ENCODE results near the gene CMTM7. TPM values are rescaled to one million over a fixed set of nuclear protein-coding genes. Genes with fewer than 3 reads are reported as not detected.

CMTM7 gene
- total and polyA plus RNA-seq, 10 of the 15 experiments (the other 5 are each of a cell fraction or from before 2014, with no cell fraction given) = 3.7 to 36.4 (median 14.7) TPM

DNA sequence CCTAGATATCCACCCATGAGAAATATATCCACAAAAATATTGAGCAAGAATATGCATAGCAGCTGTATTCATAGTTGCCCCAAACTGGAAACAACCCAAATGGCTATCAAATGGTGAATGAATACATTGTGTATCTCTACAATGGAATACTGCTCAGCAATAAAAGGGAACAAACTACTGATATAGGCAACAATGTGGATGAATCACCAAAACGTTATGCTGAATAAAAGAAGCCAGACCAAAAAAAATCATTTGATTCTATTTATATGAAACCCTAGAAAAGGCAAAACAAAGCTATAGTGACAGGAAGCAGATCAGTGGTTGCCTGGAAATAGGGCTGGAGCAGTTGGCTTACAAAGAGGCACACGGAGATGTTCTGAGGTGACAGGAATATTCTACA is 15.5 kb upstream of the CMTM7 start (continued):
- TF ChIP-seq, protein P1, sequence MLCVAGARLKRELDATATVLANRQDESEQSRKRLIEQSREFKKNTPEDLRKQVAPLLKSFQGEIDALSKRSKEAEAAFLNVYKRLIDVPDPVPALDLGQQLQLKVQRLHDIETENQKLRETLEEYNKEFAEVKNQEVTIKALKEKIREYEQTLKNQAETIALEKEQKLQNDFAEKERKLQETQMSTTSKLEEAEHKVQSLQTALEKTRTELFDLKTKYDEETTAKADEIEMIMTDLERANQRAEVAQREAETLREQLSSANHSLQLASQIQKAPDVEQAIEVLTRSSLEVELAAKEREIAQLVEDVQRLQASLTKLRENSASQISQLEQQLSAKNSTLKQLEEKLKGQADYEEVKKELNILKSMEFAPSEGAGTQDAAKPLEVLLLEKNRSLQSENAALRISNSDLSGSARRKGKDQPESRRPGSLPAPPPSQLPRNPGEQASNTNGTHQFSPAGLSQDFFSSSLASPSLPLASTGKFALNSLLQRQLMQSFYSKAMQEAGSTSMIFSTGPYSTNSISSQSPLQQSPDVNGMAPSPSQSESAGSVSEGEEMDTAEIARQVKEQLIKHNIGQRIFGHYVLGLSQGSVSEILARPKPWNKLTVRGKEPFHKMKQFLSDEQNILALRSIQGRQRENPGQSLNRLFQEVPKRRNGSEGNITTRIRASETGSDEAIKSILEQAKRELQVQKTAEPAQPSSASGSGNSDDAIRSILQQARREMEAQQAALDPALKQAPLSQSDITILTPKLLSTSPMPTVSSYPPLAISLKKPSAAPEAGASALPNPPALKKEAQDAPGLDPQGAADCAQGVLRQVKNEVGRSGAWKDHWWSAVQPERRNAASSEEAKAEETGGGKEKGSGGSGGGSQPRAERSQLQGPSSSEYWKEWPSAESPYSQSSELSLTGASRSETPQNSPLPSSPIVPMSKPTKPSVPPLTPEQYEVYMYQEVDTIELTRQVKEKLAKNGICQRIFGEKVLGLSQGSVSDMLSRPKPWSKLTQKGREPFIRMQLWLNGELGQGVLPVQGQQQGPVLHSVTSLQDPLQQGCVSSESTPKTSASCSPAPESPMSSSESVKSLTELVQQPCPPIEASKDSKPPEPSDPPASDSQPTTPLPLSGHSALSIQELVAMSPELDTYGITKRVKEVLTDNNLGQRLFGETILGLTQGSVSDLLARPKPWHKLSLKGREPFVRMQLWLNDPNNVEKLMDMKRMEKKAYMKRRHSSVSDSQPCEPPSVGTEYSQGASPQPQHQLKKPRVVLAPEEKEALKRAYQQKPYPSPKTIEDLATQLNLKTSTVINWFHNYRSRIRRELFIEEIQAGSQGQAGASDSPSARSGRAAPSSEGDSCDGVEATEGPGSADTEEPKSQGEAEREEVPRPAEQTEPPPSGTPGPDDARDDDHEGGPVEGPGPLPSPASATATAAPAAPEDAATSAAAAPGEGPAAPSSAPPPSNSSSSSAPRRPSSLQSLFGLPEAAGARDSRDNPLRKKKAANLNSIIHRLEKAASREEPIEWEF (IDR thresholded peaks at IDR 0.05; ENCODE audit: insufficient replicate concordance, low read depth, low read length) = no peak
- TF ChIP-seq, protein P2, sequence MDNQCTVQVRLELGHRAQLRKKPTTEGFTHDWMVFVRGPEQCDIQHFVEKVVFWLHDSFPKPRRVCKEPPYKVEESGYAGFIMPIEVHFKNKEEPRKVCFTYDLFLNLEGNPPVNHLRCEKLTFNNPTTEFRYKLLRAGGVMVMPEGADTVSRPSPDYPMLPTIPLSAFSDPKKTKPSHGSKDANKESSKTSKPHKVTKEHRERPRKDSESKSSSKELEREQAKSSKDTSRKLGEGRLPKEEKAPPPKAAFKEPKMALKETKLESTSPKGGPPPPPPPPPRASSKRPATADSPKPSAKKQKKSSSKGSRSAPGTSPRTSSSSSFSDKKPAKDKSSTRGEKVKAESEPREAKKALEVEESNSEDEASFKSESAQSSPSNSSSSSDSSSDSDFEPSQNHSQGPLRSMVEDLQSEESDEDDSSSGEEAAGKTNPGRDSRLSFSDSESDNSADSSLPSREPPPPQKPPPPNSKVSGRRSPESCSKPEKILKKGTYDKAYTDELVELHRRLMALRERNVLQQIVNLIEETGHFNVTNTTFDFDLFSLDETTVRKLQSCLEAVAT (IDR thresholded peaks at IDR 0.05) = no peak
- TF ChIP-seq EZH2 (IDR thresholded peaks at IDR 0.05; ENCODE audit: borderline replicate concordance, control insufficient read depth, low read depth, low read length) = no peak

DNA sequence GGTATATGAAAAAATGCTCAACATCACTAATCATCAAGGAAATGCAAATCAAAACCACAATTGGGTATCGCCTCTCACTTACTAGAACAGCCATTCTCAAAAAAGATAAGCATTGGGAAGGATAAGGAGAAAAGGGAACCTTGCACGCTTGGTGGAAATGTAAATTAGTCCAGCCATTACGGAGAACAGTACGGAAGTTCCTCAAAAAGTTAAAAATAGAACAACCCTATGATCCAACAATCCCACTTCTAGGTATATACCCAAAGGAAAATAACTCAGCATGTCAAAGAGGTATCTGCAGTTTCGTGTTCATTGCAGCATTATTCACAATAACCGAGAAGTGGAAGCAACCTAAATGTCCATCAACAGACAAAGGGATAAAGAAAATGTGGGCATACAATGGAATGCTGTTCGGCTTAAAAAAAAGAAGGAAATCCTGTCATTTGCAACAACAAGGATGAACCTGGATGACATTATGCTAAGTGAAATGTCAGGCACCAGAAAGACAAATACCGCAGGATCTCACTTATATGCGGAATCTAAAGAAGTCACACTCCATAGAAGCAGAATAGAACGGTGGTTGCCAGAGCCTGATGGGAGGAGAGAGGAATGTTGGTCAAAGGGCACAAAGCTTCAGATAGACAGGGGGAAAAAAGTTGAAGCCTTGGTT is 11.7 kb upstream of the CMTM7 start:
- Histone ChIP-seq H4K20me1 (ENCODE audit: control insufficient read depth, insufficient read depth) (no peaks in the 10 kb centered on the region), H2AFZ (ENCODE audit: control insufficient read depth, low read depth, low read length) (no peak overlapping the region), H3K4me3 (no peak overlapping the region), H3K27me3 (replicated peaks in 1 of 2; ENCODE audit: control insufficient read depth in 2 of 2, insufficient read depth in 2 of 2, low read length in 1 of 2) (0 out of 4 replicates have a peak, but pooled peaks cover 0 to 3% of the 10 kb centered on the region in 2 experiments), H3K9me3 (replicated peaks; ENCODE audit: control insufficient read depth, insufficient read depth, low read length) (no peaks in the 10 kb centered on the region), H3K27ac (ENCODE audit: control insufficient read depth, insufficient read depth) (no peak overlapping the region), H3K4me2 (ENCODE audit: control insufficient read depth, insufficient read depth) (no peak overlapping the region), H3K4me1 (ENCODE audit: control insufficient read depth, insufficient read depth, low read length) (no peaks in the 10 kb centered on the region; the same call in 1 of the 2 replicates), H3K79me2 (ENCODE audit: control insufficient read depth, insufficient read depth, low read length) (no peaks in the 10 kb centered on the region), H3K9ac (ENCODE audit: control insufficient read depth, insufficient read depth, low read length) (no peak overlapping the region), H3K36me3 (ENCODE audit: control insufficient read depth in 2 of 2, insufficient read depth in 2 of 2, low read length in 1 of 2) (no peaks in the 10 kb centered on the region)
- CTCF ChIA-PET = no interaction called here
- WGBS (ENCODE audit: insufficient coverage, insufficient replicate concordance, low lambda C conversion rate, missing lambda C conversion rate) = 53% methylated on average over 10 of the region's 10 CpGs
- SMC1A ChIA-PET (ENCODE audit: uncharacterized antibody, unreplicated experiment) = no interaction called here
- no peak for FAIRE-seq
- no peak for DNase-seq (ENCODE audit: low read depth, low spot score)
- intact Hi-C loops (cut with micrococcal nuclease; ENCODE audit: unreplicated experiment) (loop anchor here (10.0 kb wide), 1 partner anchor 285 kb away; no protein-coding TSS in a partner anchor), in situ Hi-C loops (cut with MboI) (loop anchor here (5.0 to 10.0 kb wide), 2 partner anchors 87 to 285 kb away; no protein-coding TSS in a partner anchor)
- BruUV-seq (replicated peaks) = no TSS peak
- RAD21 ChIA-PET (ENCODE audit: unreplicated experiment) = no interaction called here
- no peak for ATAC-seq
- POLR2A ChIA-PET = no interaction called here
- no peak for TF ChIP-seq SP1 (IDR thresholded peaks at IDR 0.05; ENCODE audit: low read depth, low read length)
- TF ChIP-seq SUZ12 (IDR thresholded peaks at IDR 0.05; ENCODE audit: unreplicated experiment) = no peak
- no peak for TF ChIP-seq SREBF2 (IDR thresholded peaks at IDR 0.05; ENCODE audit: low read length)
- TF ChIP-seq, protein P3, sequence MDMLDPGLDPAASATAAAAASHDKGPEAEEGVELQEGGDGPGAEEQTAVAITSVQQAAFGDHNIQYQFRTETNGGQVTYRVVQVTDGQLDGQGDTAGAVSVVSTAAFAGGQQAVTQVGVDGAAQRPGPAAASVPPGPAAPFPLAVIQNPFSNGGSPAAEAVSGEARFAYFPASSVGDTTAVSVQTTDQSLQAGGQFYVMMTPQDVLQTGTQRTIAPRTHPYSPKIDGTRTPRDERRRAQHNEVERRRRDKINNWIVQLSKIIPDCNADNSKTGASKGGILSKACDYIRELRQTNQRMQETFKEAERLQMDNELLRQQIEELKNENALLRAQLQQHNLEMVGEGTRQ (IDR thresholded peaks at IDR 0.05; ENCODE audit: borderline replicate concordance, low read depth, low read length) = no peak
- TF ChIP-seq EZH2 (IDR thresholded peaks at IDR 0.05; ENCODE audit: borderline replicate concordance, control insufficient read depth, low read depth, low read length) = no peak
- no peak for TF ChIP-seq TBL1XR1 (IDR thresholded peaks at IDR 0.05; ENCODE audit: low read depth, low read length)
- TF ChIP-seq MTA3 (IDR thresholded peaks at IDR 0.05; ENCODE audit: borderline replicate concordance, low read length) = no peak
- no peak for TF ChIP-seq SMC3 (IDR thresholded peaks at IDR 0.05; ENCODE audit: borderline replicate concordance, low read length)
- no peak for TF ChIP-seq SMARCA5 (IDR thresholded peaks at IDR 0.05)
- no peak for TF ChIP-seq POU2F2 (IDR thresholded peaks at IDR 0.05; ENCODE audit: borderline replicate concordance, low read depth, low read length)
- no peak for TF ChIP-seq ZNF217 (IDR thresholded peaks at IDR 0.05)
- no peak for TF ChIP-seq FOS (IDR thresholded peaks at IDR 0.05; ENCODE audit: borderline replicate concordance, extremely low read depth, insufficient read length)
- no peak for TF ChIP-seq SIX5 (IDR thresholded peaks at IDR 0.05; ENCODE audit: low read depth, low read length, severe bottlenecking)
